ENCODE data around the gene IL26.

The IL26 gene

GRCh38 chr12:68162374-68162773 lies 63.2 kb downstream of the IL26 start:
- no peak overlapping the region for H2BK5ac ChIP-seq (ENCODE audit: low read length)

GRCh38 chr12:68159681-68160304 lies 65.8 kb downstream of the IL26 start, which contains the start of gene IFNG:
Gene IFNG, minus strand, starts transcription at chr12:68159740. Its CDS starts 125 bp downstream, at chr12:68159615.
- Histone ChIP-seq H3K4me3 (ENCODE audit: low read length in 2 of 2) (no peak within 1 kb of the TSS), H3K4me2 (ENCODE audit: insufficient read depth, low read length, poor library complexity, severe bottlenecking) (no peak within 1 kb of the TSS), H4K8ac (ENCODE audit: low read depth, low read length) (no peak within 1 kb of the TSS), H2BK120ac (ENCODE audit: low read depth, low read length) (no peak within 1 kb of the TSS), H2AFZ (ENCODE audit: low read length) (no peak within 1 kb of the TSS), H2BK5ac (ENCODE audit: low read length) (no peak within 1 kb of the TSS), H2BK12ac (ENCODE audit: low read length) (no peak within 1 kb of the TSS), H3K27ac (replicated peaks; ENCODE audit: low read length) (no peak within 1 kb of the TSS), H3K27me3 (ENCODE audit: control insufficient read depth in 3 of 3, insufficient read depth in 3 of 3, low read depth in 1 of 3, low read length in 3 of 3) (no peaks in the 10 kb centered on the region), H3K79me1 (ENCODE audit: low read depth, low read length) (no peaks in the 10 kb centered on the region), H3K9ac (ENCODE audit: low read depth, low read length, poor library complexity) (no peak within 1 kb of the TSS), H4K91ac (ENCODE audit: low read depth, low read length, poor library complexity) (no peak within 1 kb of the TSS), H3K14ac (ENCODE audit: low read length) (no peak within 1 kb of the TSS), H3K18ac (ENCODE audit: low read length) (no peak within 1 kb of the TSS), H3K4me1 (ENCODE audit: control insufficient read depth in 2 of 2, insufficient read depth in 1 of 2, low read depth in 1 of 2, low read length in 2 of 2) (no peaks in the 10 kb centered on the region), H2BK15ac (ENCODE audit: low read length) (no peak within 1 kb of the TSS), H3K9me3 (replicated peaks in 1 of 2; ENCODE audit: control insufficient read depth in 2 of 2, insufficient read depth in 1 of 2, low read depth in 1 of 2, low read length in 2 of 2) (no peaks in the 10 kb centered on the region), H3K4ac (ENCODE audit: low read length) (no peak within 1 kb of the TSS), H3K23ac (ENCODE audit: low read depth, low read length, poor library complexity) (no peak within 1 kb of the TSS), H3K36me3 (replicated peaks in 1 of 2; ENCODE audit: control insufficient read depth in 2 of 2, insufficient read depth in 2 of 2, low read length in 2 of 2) (no peaks in the 10 kb centered on the region), H2AK5ac (ENCODE audit: low read depth, low read length) (no peak within 1 kb of the TSS)
- no peak for DNase-seq (ENCODE audit: low spot score)
- WGBS, 2 donors (ENCODE audit: extremely low coverage in 2 of 2, insufficient read length in 2 of 2, insufficient replicate concordance in 1 of 2) = no CpG with 5 or more reads among the region's 5 CpGs

More at GRCh38 chr12:68162374-68162773, 63.2 kb downstream of the IL26 start:
- H3K27me3 ChIP-seq (ENCODE audit: control insufficient read depth in 3 of 3, insufficient read depth in 3 of 3, low read depth in 1 of 3, low read length in 3 of 3) = no peaks in the 10 kb centered on the region
- H3K9me3 ChIP-seq (replicated peaks in 1 of 2; ENCODE audit: control insufficient read depth in 2 of 2, insufficient read depth in 1 of 2, low read depth in 1 of 2, low read length in 2 of 2) = no peaks in the 10 kb centered on the region
- no peak overlapping the region for H2BK15ac ChIP-seq (ENCODE audit: low read length)
- WGBS, 2 donors (ENCODE audit: extremely low coverage in 2 of 2, insufficient read length in 2 of 2, insufficient replicate concordance in 1 of 2) = no CpG with 5 or more reads among the region's 2 CpGs
- H3K18ac ChIP-seq (ENCODE audit: low read length) = no peak overlapping the region
- no peak overlapping the region for H2BK120ac ChIP-seq (ENCODE audit: low read depth, low read length)
- H4K91ac ChIP-seq (ENCODE audit: low read depth, low read length, poor library complexity) = no peak overlapping the region
- no peak overlapping the region for H3K4me2 ChIP-seq (ENCODE audit: insufficient read depth, low read length, poor library complexity, severe bottlenecking)
- H3K79me1 ChIP-seq (ENCODE audit: low read depth, low read length) = no peaks in the 10 kb centered on the region
- DNase-seq (ENCODE audit: low spot score) = no peak
- no peaks in the 10 kb centered on the region for H3K4me1 ChIP-seq (ENCODE audit: control insufficient read depth in 2 of 2, insufficient read depth in 1 of 2, low read depth in 1 of 2, low read length in 2 of 2)
- no peak overlapping the region for H3K27ac ChIP-seq (replicated peaks; ENCODE audit: low read length)
- H4K8ac ChIP-seq (ENCODE audit: low read depth, low read length) = no peak overlapping the region
- no peaks in the 10 kb centered on the region for H3K36me3 ChIP-seq (replicated peaks in 1 of 2; ENCODE audit: control insufficient read depth in 2 of 2, insufficient read depth in 2 of 2, low read length in 2 of 2)
- H3K4me3 ChIP-seq (ENCODE audit: low read length in 2 of 2) = no peak overlapping the region
- no peak overlapping the region for H3K4ac ChIP-seq (ENCODE audit: low read length)
- no peak overlapping the region for H3K14ac ChIP-seq (ENCODE audit: low read length)
- H2AK5ac ChIP-seq (ENCODE audit: low read depth, low read length) = no peak overlapping the region
- H3K9ac ChIP-seq (ENCODE audit: low read depth, low read length, poor library complexity) = no peak overlapping the region
- H2AFZ ChIP-seq (ENCODE audit: low read length) = no peak overlapping the region
- H2BK12ac ChIP-seq (ENCODE audit: low read length) = no peak overlapping the region
- no peak overlapping the region for H3K23ac ChIP-seq (ENCODE audit: low read depth, low read length, poor library complexity)

GRCh38 chr12:68158432-68158831 lies 67.2 kb downstream of the IL26 start:
- Histone ChIP-seq H3K27ac (replicated peaks; ENCODE audit: low read length) (no peak overlapping the region), H2BK15ac (ENCODE audit: low read length) (no peak overlapping the region), H2BK12ac (ENCODE audit: low read length) (no peak overlapping the region), H2BK120ac (ENCODE audit: low read depth, low read length) (no peak overlapping the region), H3K4me3 (ENCODE audit: low read length in 2 of 2) (no peak overlapping the region), H4K8ac (ENCODE audit: low read depth, low read length) (no peak overlapping the region), H3K36me3 (replicated peaks in 1 of 2; ENCODE audit: control insufficient read depth in 2 of 2, insufficient read depth in 2 of 2, low read length in 2 of 2) (no peaks in the 10 kb centered on the region), H3K9me3 (replicated peaks in 1 of 2; ENCODE audit: control insufficient read depth in 2 of 2, insufficient read depth in 1 of 2, low read depth in 1 of 2, low read length in 2 of 2) (no peaks in the 10 kb centered on the region), H2AK5ac (ENCODE audit: low read depth, low read length) (no peak overlapping the region), H3K27me3 (ENCODE audit: control insufficient read depth in 3 of 3, insufficient read depth in 3 of 3, low read depth in 1 of 3, low read length in 3 of 3) (no peaks in the 10 kb centered on the region), H3K4me1 (ENCODE audit: control insufficient read depth in 2 of 2, insufficient read depth in 1 of 2, low read depth in 1 of 2, low read length in 2 of 2) (no peaks in the 10 kb centered on the region), H3K9ac (ENCODE audit: low read depth, low read length, poor library complexity) (no peak overlapping the region), H3K14ac (ENCODE audit: low read length) (no peak overlapping the region), H2AFZ (ENCODE audit: low read length) (no peak overlapping the region), H3K18ac (ENCODE audit: low read length) (no peak overlapping the region), H4K91ac (ENCODE audit: low read depth, low read length, poor library complexity) (no peak overlapping the region), H3K4ac (ENCODE audit: low read length) (no peak overlapping the region), H3K23ac (ENCODE audit: low read depth, low read length, poor library complexity) (no peak overlapping the region), H3K4me2 (ENCODE audit: insufficient read depth, low read length, poor library complexity, severe bottlenecking) (no peak overlapping the region), H3K79me1 (ENCODE audit: low read depth, low read length) (no peaks in the 10 kb centered on the region), H2BK5ac (ENCODE audit: low read length) (no peak overlapping the region)
- no peak for DNase-seq (ENCODE audit: low spot score)
- WGBS, 2 donors (ENCODE audit: extremely low coverage in 2 of 2, insufficient read length in 2 of 2, insufficient replicate concordance in 1 of 2) = no CpG with 5 or more reads among the region's 2 CpGs

- Histone ChIP-seq H3K9me3 (replicated peaks in 1 of 2; ENCODE audit: control insufficient read depth in 2 of 2, insufficient read depth in 1 of 2, low read depth in 1 of 2, low read length in 2 of 2) (no peaks in the 10 kb centered on the region), H2BK5ac (ENCODE audit: low read length) (no peak overlapping the region), H3K18ac (ENCODE audit: low read length) (no peak overlapping the region), H2AK5ac (ENCODE audit: low read depth, low read length) (no peak overlapping the region), H2AFZ (ENCODE audit: low read length) (no peak overlapping the region), H3K27ac (replicated peaks; ENCODE audit: low read length) (no peak overlapping the region), H3K27me3 (ENCODE audit: control insufficient read depth in 3 of 3, insufficient read depth in 3 of 3, low read depth in 1 of 3, low read length in 3 of 3) (no peaks in the 10 kb centered on the region), H2BK120ac (ENCODE audit: low read depth, low read length) (no peak overlapping the region), H2BK15ac (ENCODE audit: low read length) (no peak overlapping the region), H3K4me1 (ENCODE audit: control insufficient read depth in 2 of 2, insufficient read depth in 1 of 2, low read depth in 1 of 2, low read length in 2 of 2) (no peaks in the 10 kb centered on the region), H3K4ac (ENCODE audit: low read length) (no peak overlapping the region), H3K23ac (ENCODE audit: low read depth, low read length, poor library complexity) (no peak overlapping the region), H3K4me2 (ENCODE audit: insufficient read depth, low read length, poor library complexity, severe bottlenecking) (no peak overlapping the region), H2BK12ac (ENCODE audit: low read length) (no peak overlapping the region), H3K4me3 (ENCODE audit: low read length in 2 of 2) (no peak overlapping the region), H4K8ac (ENCODE audit: low read depth, low read length) (no peak overlapping the region), H3K14ac (ENCODE audit: low read length) (no peak overlapping the region), H4K91ac (ENCODE audit: low read depth, low read length, poor library complexity) (no peak overlapping the region), H3K9ac (ENCODE audit: low read depth, low read length, poor library complexity) (no peak overlapping the region), H3K79me1 (ENCODE audit: low read depth, low read length) (no peaks in the 10 kb centered on the region), H3K36me3 (replicated peaks in 1 of 2; ENCODE audit: control insufficient read depth in 2 of 2, insufficient read depth in 2 of 2, low read length in 2 of 2) (no peaks in the 10 kb centered on the region)
- WGBS, 2 donors (ENCODE audit: extremely low coverage in 2 of 2, insufficient read length in 2 of 2, insufficient replicate concordance in 1 of 2) = no CpG with 5 or more reads among the region's 4 CpGs
- DNase-seq (ENCODE audit: low spot score) = no peak
Measured at GRCh38 chr12:68157380-68157779, 68.2 kb downstream of the IL26 start.

All from neuronal stem cell (in vitro differentiated cells).